Suprapubic skin (tissue), 4 donors: ENCODE data around the gene DUSP6.

Experiments used
- POLR2A ChIP-seq, 2 donors: fragments of 450-650 bp; IDR thresholded peaks; one replicate each; pipeline ENCODE4 v1.6.1; 2017; ENCODE audit warnings: antibody characterized with exemption in 2 of 2, mild to moderate bottlenecking in 2 of 2, moderate library complexity in 2 of 2
- POLR2AphosphoS5 ChIP-seq, 3 donors: sonication (generic); formaldehyde crosslinking; IDR thresholded peaks; one replicate each; pipeline ENCODE4 v1.6.1; 2017; ENCODE audit warnings: antibody characterized with exemption in 3 of 3
- TF ChIP-seq, protein P1 (sequence below), 2 donors: fragments of 200-600 bp in 1 of 2; fragments of 450-650 bp in 1 of 2; sonication (generic) in 1 of 2; IDR thresholded peaks; one replicate each; pipeline ENCODE4 v1.5.1; 2016 to 2019; ENCODE audit warnings: antibody characterized with exemption in 2 of 2, mild to moderate bottlenecking in 1 of 2, moderate library complexity in 1 of 2

DNA sequence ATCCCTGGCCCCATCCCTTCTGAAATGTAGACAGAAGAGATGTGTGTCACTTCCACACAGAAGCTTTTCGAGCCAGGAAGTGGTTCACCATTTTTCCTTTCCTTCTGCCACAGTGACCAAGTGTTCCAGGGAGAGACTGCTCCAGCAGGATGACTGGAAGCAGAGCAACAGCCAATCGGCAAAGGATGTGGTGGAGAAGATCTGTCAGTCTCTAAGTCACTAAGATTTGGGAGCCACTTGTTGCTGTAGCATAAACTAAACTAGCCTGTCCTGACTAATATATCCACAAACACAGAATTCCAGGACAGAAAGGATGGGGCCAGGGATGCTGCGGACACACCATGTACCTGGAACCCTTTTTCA lies 42.9 kb downstream of the DUSP6 start:
- TF ChIP-seq POLR2A (IDR thresholded peaks at IDR 0.05) (no peak), POLR2AphosphoS5 (IDR thresholded peaks at IDR 0.05) (no peak)
- TF ChIP-seq, protein P1, sequence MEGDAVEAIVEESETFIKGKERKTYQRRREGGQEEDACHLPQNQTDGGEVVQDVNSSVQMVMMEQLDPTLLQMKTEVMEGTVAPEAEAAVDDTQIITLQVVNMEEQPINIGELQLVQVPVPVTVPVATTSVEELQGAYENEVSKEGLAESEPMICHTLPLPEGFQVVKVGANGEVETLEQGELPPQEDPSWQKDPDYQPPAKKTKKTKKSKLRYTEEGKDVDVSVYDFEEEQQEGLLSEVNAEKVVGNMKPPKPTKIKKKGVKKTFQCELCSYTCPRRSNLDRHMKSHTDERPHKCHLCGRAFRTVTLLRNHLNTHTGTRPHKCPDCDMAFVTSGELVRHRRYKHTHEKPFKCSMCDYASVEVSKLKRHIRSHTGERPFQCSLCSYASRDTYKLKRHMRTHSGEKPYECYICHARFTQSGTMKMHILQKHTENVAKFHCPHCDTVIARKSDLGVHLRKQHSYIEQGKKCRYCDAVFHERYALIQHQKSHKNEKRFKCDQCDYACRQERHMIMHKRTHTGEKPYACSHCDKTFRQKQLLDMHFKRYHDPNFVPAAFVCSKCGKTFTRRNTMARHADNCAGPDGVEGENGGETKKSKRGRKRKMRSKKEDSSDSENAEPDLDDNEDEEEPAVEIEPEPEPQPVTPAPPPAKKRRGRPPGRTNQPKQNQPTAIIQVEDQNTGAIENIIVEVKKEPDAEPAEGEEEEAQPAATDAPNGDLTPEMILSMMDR (IDR thresholded peaks at IDR 0.05) = no peak
